HG03108 (cell line): Measurements from ENCODE around the gene AK3.
A peak's percentile ranks its signal among the peaks of the same experiment; 100 is the strongest.
"Not testable (repeated sequence)": the region's sequence is repeated elsewhere in the genome, so short reads cannot be mapped to it uniquely, and the experiment has no call there.

Experiments used
- ATAC-seq: cut with Tn5 transposase; IDR thresholded peaks from one replicate; pipeline ENCODE4 v1.9.1; 2021; ENCODE audit warnings: moderate library complexity; ENCODE audit not compliant: unreplicated experiment

Gene AK3

DNA sequence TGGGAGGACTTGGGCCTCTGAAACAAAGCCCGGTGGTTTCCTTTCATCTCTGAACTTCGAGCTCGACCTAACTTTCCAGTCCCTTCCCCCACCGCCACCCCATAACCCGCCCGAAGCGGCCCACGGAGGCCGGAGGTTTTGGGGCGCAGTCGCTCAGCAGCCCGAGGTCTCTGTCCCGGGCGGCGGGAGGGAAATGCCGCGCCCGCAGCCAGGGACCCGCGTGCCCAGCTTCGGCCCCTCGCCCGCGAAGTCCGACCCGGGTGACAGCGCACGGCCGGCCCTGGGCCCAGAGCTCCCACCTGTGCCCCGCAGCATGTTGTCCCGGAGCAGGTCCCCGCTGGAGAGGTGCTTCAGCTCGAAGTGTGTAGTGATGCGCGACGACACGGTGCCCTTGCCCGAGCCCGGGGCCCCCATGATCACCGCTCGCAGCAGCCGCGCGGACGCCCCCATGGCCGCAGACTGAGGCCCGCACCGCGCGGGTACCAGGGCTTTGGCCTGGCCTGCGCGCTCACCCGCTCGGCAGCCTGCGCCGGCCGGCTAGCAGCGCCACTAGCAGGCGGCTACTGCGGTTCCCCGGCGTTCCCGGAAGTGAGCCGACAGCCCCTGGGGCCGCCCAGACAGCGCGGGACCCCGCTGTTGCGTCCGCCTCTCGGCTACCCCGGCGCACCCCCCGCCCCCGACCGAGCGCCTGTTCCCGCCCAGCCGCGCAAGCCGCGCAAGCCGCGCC, at the start of gene AK3:
Gene AK3 (minus strand): TSS at position 565 of the 727 bp plus-strand sequence. CDS start 115 bp downstream, at position 450.
- ATAC-seq: peak; percentile 86

DNA sequence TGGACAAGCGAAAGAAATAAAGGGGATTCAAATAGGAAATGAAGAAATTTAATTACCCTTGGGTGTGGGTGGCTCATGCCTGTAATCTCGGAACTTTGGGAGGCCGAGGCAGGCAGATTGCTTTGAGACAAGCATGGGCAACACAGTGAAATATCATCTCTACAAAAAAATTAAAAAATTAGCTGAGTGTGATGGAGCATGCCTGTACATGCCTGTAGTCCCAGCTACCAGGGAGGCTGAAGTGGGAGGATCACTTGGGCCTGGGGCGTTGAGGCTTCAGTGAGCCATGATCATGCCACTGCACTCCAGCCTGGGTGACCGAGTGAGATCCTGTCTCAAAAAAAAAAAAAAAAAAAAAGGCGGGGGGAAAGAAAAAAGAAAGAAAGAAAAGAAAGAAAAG, 47.7 kb upstream of the AK3 start:
- no peak for ATAC-seq

DNA sequence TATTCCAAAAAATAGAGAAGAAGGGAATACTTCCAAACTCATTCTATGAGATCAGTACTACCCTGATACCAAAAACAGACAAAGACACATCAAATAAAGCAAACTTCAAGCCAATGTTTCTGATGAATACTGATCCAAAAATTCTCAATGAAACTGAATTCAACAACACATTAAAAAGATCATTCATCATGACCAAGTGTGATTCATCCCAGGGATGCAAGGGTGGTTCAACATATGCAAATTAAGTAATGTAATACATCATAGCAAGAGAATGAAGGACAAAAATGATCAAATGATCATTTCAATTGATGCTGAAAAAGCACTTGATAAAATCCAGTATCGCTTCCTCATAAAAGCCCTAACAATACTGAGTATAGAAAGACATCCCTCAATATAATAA, 46.9 kb upstream of the AK3 start:
- no peak for ATAC-seq

DNA sequence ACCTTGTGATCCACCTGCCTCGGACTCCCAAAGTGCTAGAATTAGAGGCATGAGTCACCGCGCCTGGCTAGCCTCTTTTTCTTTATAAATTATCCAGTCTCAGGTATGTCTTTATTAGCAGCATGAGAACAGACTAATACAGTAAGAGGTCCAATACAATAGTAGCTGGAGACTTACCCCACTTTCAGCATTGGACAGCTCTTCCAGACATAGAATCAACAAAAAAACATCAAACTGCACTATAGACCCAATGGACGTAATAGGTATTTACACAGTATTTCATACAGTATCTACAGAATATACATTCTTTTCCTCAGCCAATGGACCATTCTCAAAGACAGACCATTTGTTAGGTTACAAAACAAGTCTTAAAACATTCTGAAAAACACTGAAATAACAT, 45.6 kb upstream of the AK3 start:
- no peak for ATAC-seq

DNA sequence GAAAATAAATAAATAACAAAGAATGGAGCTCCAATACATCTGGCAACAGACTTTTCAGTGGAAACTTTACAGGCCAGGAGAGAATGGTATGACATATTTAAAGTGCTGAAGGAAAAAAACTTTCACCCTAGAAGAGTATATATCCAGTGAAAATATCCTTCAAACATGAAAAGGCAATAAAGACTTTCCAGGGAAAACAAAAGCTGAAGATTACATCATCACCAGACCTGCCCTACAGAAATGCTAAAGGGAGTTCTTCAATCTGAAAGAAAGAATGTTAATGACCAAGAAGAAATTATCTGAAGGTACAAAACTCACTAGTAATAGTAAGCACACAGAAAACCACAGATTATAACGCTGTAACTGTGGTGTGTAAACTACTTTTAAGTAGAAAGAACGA, 43.4 kb upstream of the AK3 start:
- no peak for ATAC-seq

DNA sequence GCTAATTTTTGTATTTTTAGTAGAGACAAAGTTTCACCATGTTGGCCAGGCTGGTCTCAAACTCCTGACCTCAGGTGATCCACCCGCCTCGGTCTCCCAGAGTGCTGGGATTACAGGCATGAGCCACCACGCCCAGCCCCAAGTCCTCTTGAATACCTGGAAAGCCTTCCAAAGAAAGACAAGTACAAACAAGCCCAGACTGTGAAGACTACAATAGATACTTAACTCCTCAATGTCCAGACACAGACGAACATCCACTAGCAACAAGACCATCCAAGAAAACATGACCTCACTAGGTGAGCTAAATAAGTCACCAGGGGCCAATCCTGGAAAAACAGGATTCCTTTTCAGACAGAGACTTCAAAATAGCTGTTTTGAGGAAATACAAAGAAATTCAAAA, 42.2 kb upstream of the AK3 start:
- ATAC-seq: not testable (repeated sequence)

DNA sequence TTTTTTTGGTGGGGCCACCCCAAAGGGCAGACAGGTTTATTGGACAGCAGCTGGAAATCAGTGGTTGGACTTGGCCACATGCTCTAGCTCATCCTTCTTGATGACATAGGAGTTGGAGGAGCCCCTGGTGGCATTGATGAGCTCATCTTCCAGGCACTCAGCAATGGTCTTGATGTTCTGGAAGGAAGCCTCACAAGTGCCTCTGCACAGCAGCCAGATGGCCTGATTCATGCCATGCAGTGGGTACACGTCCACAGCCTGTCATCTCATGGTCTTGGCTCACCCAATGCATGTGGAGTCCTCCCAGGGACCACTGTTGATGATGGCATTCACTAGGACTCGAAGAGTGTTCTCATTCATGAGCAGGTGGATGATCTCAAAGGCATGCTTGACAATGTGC, 40.4 kb upstream of the AK3 start:
- no peak for ATAC-seq

DNA sequence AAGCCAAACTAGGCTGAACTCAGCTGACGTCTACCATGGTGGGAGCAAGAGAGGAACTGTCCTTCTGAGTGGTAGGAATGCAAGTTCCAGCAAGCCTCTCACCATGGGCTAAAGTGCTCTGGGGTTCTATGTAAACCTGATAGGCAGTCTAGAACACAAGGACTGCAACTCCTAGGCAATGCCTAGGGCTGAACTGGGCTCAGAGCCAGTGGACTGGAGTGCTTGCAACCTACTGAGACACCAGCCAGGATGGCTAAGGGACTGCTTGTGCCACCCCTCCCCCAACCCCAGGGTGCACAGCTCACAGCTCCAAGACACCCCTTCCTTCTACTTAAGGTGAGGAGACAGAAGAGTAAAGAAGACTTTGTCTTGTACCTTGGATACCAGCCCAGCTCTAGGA, 39.6 kb upstream of the AK3 start:
- no peak for ATAC-seq

DNA sequence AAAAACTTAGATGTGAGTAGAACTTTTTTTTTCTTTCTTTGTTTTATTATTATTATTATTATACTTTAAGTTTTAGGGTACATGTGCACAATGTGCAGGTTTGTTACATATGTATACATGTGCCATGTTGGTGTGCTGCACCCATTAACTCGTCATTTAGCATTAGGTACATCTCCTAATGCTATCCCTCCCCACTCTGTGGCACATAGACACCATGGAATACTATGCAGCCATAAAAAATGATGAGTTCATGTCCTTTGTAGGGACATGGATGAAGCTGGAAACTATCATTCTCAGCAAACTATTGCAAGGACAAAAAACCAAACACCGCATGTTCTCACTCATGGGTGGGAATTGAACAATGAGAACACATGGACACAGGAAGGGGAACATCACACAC, 34.0 kb upstream of the AK3 start:
- ATAC-seq: not testable (repeated sequence)

DNA sequence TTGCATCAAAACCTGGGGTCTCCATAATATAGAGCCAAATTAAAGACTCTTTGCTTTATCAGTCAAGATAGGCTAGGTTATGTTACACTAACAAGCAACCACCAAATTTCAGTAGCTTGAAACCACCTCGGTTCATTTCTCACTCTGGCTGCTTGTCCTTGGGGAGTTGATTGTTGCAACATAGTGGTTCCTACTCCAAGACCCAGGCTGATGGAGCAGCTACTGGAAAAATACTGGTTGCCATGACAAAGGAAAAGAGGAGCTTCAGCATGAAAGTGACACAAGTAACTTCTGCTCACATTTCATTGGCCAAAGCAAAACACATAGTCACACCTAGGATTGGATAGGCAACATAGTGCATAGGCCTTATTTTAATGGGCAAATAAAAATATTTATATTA, 33.2 kb upstream of the AK3 start:
- ATAC-seq: no peak

DNA sequence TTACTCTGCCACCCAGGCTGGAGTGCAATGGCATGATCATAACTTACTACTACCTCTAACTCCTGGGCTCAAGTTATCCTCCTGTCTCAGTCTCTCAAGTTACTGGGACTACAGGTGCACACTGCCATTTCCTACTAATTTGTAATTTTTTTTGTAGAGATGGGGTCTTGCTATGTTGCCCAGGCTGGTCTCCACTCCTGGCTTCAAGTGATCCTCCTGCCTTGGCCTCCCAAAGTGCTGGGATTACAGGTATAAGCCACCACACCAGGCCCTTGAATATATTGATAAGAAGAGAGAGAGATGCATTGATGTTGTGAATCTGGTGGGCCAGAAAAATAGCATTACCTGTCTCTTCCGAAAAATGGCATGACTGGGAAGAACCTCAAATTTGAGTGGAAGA, 30.8 kb upstream of the AK3 start:
- ATAC-seq: no peak

DNA sequence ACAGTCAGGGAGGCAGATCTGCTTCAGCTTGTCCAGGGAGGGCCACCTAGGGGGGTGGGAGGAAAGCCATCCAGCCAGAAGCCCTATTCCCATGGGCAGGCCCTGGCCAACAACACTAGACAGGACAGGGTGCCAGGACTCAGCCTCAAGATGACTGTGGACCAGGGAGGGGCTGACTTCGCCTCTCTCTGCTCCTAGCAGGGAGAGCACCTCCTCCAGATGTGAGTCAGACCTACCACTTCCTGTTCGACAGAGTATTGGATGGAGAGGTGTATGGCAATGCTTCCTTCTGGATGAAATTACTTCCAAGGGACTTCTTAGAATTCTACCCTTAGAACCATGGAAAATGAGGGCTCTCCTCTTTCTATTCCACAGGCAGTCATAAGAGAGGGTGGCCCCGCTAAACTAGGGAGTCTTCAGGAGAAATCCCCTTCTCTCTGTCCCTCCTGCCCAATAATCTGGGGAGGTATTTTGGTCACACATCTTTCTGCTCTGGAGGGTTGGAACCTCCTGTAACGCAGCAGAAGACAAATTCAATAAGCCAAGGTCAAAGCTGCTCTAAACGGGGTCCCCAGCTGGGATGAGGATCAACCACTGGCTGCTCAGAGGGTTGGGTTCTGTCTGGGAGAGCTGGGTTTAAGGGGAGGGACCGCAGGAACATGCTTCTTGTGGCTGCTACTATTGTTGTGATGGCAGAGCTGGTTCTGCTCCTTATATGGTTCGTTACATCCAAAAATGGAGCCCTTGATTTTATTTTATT, 28.5 kb upstream of the AK3 start:
- ATAC-seq: no peak

DNA sequence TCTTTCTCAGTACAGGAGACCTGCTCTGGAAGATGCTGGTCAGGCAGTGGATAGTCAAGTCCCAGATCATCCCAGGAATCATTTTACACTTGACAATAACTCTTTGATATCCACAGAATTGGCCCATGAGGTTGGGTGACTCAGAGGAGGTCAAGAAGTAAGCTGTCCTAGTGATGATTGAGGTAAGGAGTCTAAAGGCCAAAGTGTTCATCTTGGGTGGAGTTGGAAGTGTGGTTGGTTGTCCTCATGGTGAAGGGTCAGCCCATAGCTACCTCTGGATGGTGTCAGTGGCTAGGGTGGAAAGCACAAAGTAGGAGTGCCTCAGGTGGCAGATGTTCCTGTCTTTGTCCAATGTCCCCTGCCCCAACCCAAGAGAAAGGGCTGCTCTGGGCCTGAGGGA, 27.7 kb upstream of the AK3 start:
- no peak for ATAC-seq

DNA sequence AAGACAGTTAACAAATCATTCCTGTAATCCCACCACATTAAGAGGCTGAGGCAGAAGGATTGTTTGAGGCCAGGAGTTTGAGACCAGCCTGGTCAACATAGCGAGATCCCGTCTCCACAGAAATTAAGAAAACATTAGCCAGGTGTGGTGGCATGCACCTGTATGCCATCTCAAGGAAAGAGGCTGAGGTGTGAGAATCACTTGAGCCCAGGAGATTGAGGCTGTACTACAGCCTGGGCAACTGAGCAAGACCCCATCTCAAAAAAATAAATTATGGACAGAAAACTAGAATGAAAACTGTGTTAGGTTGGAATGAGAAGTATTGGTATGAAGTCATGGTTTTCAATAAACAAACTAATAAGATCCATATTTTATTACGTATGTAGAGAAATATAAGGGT, 23.0 kb upstream of the AK3 start:
- ATAC-seq: no peak

DNA sequence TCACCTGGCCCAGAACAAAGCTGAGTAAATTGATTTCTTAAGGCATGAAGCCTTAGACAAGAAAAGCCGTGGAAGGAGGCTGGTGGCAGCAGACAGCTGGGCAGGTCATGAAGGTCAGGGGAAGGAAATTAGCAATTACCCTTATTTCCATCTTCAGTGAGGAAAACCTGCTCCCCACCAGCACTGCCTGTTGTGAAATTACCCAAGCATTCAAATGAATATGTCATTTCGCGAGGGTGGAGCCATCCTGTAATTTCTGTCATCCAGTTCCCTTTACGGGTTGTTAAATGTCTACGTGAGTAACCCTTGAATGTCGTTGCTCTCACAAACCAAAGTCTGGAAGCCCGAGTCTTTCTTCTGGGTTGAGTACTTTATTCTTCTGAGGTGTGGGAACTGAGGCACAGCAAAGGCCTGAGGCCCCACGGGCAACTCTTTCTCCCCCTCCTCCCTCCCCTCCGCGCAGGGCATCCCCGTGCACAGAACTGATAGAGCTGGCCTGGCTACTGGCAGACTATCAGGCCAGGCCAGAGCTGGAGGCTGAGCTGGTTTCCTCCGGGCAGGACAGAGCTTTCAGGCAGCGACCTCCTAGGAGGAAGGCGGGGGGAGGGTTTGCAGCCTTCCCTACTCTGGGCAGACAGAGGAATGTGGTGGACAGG, 22.0 kb upstream of the AK3 start:
- ATAC-seq: no peak

DNA sequence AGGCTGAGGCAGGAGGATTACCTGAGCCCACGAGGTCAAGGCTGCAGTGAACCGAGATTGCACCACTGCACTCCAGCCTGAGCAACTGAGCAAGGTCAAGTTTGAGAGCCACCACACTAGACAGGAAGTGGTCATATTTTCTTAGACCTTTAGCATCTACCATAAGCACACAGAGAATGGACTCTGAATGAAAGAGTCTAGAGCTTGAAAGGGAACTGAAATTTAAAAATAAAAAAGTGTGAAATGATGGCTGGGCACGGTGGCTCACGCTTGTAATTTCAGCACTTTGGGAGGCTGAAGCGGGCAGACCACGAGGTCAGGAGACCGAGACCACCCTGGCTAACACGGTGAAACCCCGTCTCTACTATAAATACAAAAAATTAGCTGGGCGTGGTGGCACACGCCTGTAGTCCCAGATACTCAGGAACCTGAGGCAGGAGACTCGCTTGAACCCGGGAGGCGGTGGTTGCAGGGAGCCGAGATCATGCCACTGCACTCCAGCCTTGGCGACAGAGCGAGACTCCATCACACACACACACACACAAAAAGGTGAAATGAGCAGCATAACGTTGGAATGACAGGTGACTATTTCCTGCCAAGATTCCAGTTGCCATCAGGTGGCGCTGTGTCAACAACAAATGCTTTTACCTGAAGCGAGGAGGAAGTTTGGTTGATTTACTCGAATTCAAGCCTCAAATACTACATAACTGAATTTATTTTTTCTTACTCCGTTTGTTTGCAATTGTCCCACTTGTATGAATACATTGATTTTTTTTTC, 21.3 kb upstream of the AK3 start:
- ATAC-seq: peak; percentile 89

DNA sequence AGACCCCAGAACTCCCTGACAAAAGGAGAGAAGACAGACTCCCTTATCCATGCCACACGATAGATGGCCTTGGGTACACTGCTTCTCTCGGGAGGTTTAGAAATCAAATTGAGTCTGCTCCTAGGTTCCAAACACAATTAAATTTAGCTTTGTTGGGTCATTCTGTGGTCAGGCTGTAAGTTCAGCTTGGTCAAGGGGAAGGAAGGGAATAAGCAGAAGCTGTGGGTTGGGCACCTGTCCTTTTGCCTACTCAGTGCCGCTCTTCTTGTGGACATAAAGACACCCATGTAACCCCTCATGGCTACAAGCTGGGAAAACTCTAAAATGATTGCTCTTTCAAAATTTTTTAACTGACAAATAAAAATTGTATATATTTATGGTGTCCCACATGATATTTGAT, 19.1 kb upstream of the AK3 start:
- ATAC-seq: no peak

DNA sequence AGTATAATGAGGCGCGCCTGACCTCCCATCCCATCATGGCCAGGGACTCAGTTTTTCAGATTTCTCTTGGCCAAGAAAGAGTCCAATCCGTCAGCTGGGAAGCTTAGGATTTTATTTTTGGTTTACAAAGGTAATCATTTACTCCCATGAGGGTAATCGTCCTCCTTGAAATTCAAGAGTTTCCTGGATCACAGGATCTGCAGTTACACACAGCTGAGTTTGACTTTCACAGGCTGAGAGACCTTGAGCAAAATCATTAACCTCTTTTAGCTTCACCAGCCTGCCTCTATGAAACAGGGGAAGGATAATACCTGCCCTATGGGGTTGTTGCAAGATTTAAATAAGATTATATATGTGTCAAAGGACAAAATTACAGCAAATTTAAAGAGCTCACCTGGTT, 15.4 kb upstream of the AK3 start:
- no peak for ATAC-seq

DNA sequence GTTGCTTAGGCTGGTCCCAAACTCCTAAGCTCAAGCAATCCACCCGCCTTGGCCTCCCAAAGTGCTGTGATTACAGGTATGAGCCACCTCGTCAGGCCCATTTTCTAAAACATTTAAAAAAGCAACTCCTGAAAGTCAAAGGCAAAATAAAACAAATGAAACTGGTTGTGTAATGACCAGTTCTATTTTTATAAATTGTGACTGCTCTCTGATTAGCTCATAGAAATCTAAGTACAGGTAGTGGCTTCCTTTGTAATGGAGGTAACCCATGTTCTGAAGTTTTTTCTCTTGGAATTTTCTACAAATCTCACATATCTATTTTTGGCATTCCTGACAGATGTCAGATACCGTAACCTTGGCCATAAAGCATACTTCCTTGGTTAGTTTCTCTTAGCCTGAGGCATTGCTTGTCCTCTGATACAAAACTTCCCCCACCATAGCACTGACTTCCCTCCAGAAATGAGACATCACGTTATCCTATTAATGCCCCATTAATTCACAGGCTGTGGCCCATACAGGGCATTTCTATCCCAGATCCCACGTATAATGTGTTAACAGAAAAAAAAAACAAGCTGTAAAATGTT, 14.1 kb upstream of the AK3 start:
- no peak for ATAC-seq

DNA sequence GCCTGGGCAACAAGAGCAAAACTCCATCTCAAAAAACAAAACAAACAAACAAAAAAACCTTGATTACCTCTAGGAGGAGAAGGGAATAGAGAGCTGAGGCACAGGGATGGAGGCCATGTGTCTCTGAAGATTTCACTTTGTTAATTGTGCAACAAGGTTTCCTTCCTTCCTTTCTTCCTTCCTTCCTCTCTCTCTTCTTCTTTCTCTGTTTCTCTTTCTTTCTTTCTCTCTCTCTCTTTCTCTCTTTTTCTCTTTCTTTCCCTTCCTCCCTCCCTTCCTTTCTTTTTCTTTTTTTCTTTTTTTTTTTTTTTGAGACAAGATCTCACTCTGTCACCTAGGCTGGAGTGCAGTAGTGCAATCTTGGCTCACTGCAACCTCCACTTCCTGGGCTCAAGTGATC, 13.5 kb upstream of the AK3 start:
- not testable (repeated sequence) for ATAC-seq
